ENCODE measurements around the gene BNC2. TPM values are rescaled to one million over a fixed set of nuclear protein-coding genes. Genes with fewer than 3 reads are reported as not detected.

The BNC2 gene
- total RNA-seq, 2 experiments from 2014 or later, result not detected

- H3K9me2 ChIP-seq (ENCODE audit: insufficient read depth, low read length), result no peaks in the 10 kb centered on the region
- no peak overlapping the region for H2AFZ ChIP-seq (ENCODE audit: low read length)
- H4K20me1 ChIP-seq (ENCODE audit: insufficient read depth, low read length), result no peaks in the 10 kb centered on the region
- intact Hi-C loops (cut with micrococcal nuclease; ENCODE audit: unreplicated experiment), result no loop called here
- CTCF ChIA-PET (ENCODE audit: unreplicated experiment), result no interaction called here
- POLR2A ChIA-PET, result no interaction called here
- TF ChIP-seq EZH2phosphoT487 (IDR thresholded peaks at IDR 0.05; ENCODE audit: borderline replicate concordance, low read depth, low read length) (no peak), CTCF (conservative IDR thresholded peaks at IDR 0.05; ENCODE audit: low read length) (no peak)
- no peak for DNase-seq (ENCODE audit: low spot score)
- H3K79me2 ChIP-seq (ENCODE audit: insufficient read depth, low read depth, low read length), result no peaks in the 10 kb centered on the region
- no peak overlapping the region for H3K4me3 ChIP-seq (ENCODE audit: low read depth, low read length, poor library complexity, severe bottlenecking)
- H3K9me3 ChIP-seq (ENCODE audit: low read length), result no peaks in the 10 kb centered on the region
- H3K36me3 ChIP-seq (ENCODE audit: insufficient read depth, low read length), result no peaks in the 10 kb centered on the region
- H3K4me2 ChIP-seq (ENCODE audit: low read length), result no peak overlapping the region
- no peak overlapping the region for H3K27ac ChIP-seq (ENCODE audit: low read depth, low read length, poor library complexity, severe bottlenecking)
- H3K4me1 ChIP-seq (ENCODE audit: insufficient read depth, low read length, poor library complexity, severe bottlenecking), result no peaks in the 10 kb centered on the region
- no TSS peak for BruUV-seq (replicated peaks)
Measured at GRCh38 chr9:16879416-16879815, 8.9 kb upstream of the BNC2 start.

GRCh38 chr9:16877256-16877655 lies 6.8 kb upstream of the BNC2 start:
- no peaks in the 10 kb centered on the region for H4K20me1 ChIP-seq (ENCODE audit: insufficient read depth, low read length)
- H3K36me3 ChIP-seq (ENCODE audit: insufficient read depth, low read length), result no peaks in the 10 kb centered on the region
- no peak for DNase-seq (ENCODE audit: low spot score)
- intact Hi-C loops (cut with micrococcal nuclease; ENCODE audit: unreplicated experiment), result no loop called here
- no peaks in the 10 kb centered on the region for H3K9me2 ChIP-seq (ENCODE audit: insufficient read depth, low read length)
- H3K4me1 ChIP-seq (ENCODE audit: insufficient read depth, low read length, poor library complexity, severe bottlenecking), result no peaks in the 10 kb centered on the region
- no TSS peak for BruUV-seq (replicated peaks)
- no peaks in the 10 kb centered on the region for H3K79me2 ChIP-seq (ENCODE audit: insufficient read depth, low read depth, low read length)
- no peak for TF ChIP-seq CTCF (conservative IDR thresholded peaks at IDR 0.05; ENCODE audit: low read length)
- TF ChIP-seq EZH2phosphoT487 (IDR thresholded peaks at IDR 0.05; ENCODE audit: borderline replicate concordance, low read depth, low read length), result no peak
- no peak overlapping the region for H2AFZ ChIP-seq (ENCODE audit: low read length)
- ChIA-PET CTCF (ENCODE audit: unreplicated experiment) (no interaction called here), POLR2A (interaction anchor here (0.6 kb wide), 1 partner anchor 98 kb away, joined by 4 read pairs; no protein-coding TSS in a partner anchor)
- H3K4me3 ChIP-seq (ENCODE audit: low read depth, low read length, poor library complexity, severe bottlenecking), result no peak overlapping the region
- no peaks in the 10 kb centered on the region for H3K9me3 ChIP-seq (ENCODE audit: low read length)
- no peak overlapping the region for H3K4me2 ChIP-seq (ENCODE audit: low read length)
- no peak overlapping the region for H3K27ac ChIP-seq (ENCODE audit: low read depth, low read length, poor library complexity, severe bottlenecking)

DNA sequence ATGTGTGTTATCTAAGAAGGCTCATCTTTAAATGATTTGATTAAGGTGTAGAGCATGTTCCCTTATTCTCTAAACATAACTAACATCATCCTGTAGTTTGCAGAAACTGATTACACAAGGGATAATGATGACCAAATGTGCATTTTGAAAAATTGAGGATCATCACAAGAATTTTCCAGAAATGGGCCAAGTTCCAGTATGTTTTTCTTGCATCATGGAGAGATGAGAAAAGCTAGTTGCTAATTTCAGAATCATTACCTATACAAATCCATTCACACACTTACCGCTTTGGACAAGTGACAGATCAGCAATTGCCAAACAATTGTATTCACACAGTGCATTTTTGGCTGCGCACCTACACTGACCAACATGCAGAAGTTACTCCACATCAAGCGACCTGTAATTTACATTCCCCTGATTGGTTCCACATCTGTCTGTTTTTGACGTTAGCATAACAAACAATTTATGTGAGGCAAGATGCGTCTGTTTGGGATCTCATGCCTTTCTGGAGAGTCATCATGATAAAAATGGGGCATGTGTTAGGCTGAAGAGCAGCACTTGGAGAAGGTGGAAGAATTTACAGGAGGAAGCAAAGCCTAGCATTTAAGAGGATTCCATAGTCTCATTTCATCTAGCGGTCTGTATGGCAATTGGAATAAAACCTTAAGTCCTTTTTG lies 2.8 kb upstream of the BNC2 start:
- Histone ChIP-seq H3K27ac (ENCODE audit: low read depth, low read length, poor library complexity, severe bottlenecking) (no peak overlapping the region), H3K4me1 (ENCODE audit: insufficient read depth, low read length, poor library complexity, severe bottlenecking) (no peaks in the 10 kb centered on the region), H3K4me3 (ENCODE audit: low read depth, low read length, poor library complexity, severe bottlenecking) (no peak overlapping the region), H3K9me3 (ENCODE audit: low read length) (no peaks in the 10 kb centered on the region), H3K36me3 (ENCODE audit: insufficient read depth, low read length) (no peaks in the 10 kb centered on the region), H3K9me2 (ENCODE audit: insufficient read depth, low read length) (no peaks in the 10 kb centered on the region), H2AFZ (ENCODE audit: low read length) (no peak overlapping the region), H4K20me1 (ENCODE audit: insufficient read depth, low read length) (no peaks in the 10 kb centered on the region), H3K79me2 (ENCODE audit: insufficient read depth, low read depth, low read length) (no peaks in the 10 kb centered on the region), H3K4me2 (ENCODE audit: low read length) (no peak overlapping the region)
- intact Hi-C loops (cut with micrococcal nuclease; ENCODE audit: unreplicated experiment), result no loop called here
- DNase-seq (ENCODE audit: low spot score), result no peak
- ChIA-PET CTCF (ENCODE audit: unreplicated experiment) (no interaction called here), POLR2A (no interaction called here)
- TF ChIP-seq EZH2phosphoT487 (IDR thresholded peaks at IDR 0.05; ENCODE audit: borderline replicate concordance, low read depth, low read length) (no peak), CTCF (conservative IDR thresholded peaks at IDR 0.05; ENCODE audit: low read length) (no peak)
- BruUV-seq (replicated peaks), result no TSS peak

Data from OCI-LY7 (cell line).